Measurements from ENCODE around the gene ARHGAP25. TPM values are rescaled to one million over a fixed set of nuclear protein-coding genes. Genes with fewer than 3 reads are reported as not detected.

The ARHGAP25 gene
- total and polyA plus RNA-seq, 4 experiments from 2014 or later, result 37.1 to 163 (median 144) TPM

- Histone ChIP-seq H3K4me1 (ENCODE audit: insufficient read depth, low read length) (no peaks in the 10 kb centered on the region), H3K27me3 (ENCODE audit: insufficient read depth, low read length) (no peaks in the 10 kb centered on the region), H3K27ac (ENCODE audit: low read depth, low read length) (no peak overlapping the region), H3K4me3 (ENCODE audit: low read length in 2 of 2) (no peak overlapping the region), H3K36me3 (ENCODE audit: insufficient read depth, low read length) (no peaks in the 10 kb centered on the region), H3K9me3 (ENCODE audit: control insufficient read depth in 1 of 2, low read length in 2 of 2) (no peaks in the 10 kb centered on the region)
- CTCF ChIA-PET (ENCODE audit: partially characterized antibody), result no interaction called here
- intact Hi-C loops (cut with micrococcal nuclease), result no loop called here
- H3K27me3 Mint-ChIP-seq, result peaks cover 0 to 2% of the 10 kb centered on the region in 2 donors
- no peak overlapping the region for H3K4me3 Mint-ChIP-seq
- H3K4me1 Mint-ChIP-seq, result no peaks in the 10 kb centered on the region
- POLR2A ChIA-PET (ENCODE audit: partially characterized antibody), result no interaction called here
- H3K9me3 Mint-ChIP-seq, result no peaks in the 10 kb centered on the region
- DNase-seq, result no peak
- no peaks in the 10 kb centered on the region for H3K36me3 Mint-ChIP-seq
- H3K27ac Mint-ChIP-seq, result no peak overlapping the region
These were observed 128.3 kb downstream of the ARHGAP25 start for GRCh38 chr2:68862889-68863288.

- no peaks in the 10 kb centered on the region for H3K36me3 Mint-ChIP-seq
- Histone ChIP-seq H3K27me3 (ENCODE audit: insufficient read depth, low read length) (no peaks in the 10 kb centered on the region), H3K4me1 (ENCODE audit: insufficient read depth, low read length) (no peaks in the 10 kb centered on the region), H3K4me3 (ENCODE audit: low read length in 2 of 2) (no peak overlapping the region), H3K27ac (ENCODE audit: low read depth, low read length) (no peak overlapping the region), H3K9me3 (ENCODE audit: control insufficient read depth in 1 of 2, low read length in 2 of 2) (no peaks in the 10 kb centered on the region), H3K36me3 (ENCODE audit: insufficient read depth, low read length) (no peaks in the 10 kb centered on the region)
- no peak overlapping the region for H3K27ac Mint-ChIP-seq
- H3K9me3 Mint-ChIP-seq, result no peaks in the 10 kb centered on the region
- POLR2A ChIA-PET (ENCODE audit: partially characterized antibody), result no interaction called here
- no peaks in the 10 kb centered on the region for H3K4me1 Mint-ChIP-seq
- H3K4me3 Mint-ChIP-seq, result no peak overlapping the region
- no peak for DNase-seq
- intact Hi-C loops (cut with micrococcal nuclease), result no loop called here
- CTCF ChIA-PET (ENCODE audit: partially characterized antibody), result no interaction called here
- H3K27me3 Mint-ChIP-seq, result no peaks in the 10 kb centered on the region
These were observed 129.4 kb downstream of the ARHGAP25 start for GRCh38 chr2:68863996-68864395.

GRCh38 chr2:68865108-68865507 is 130.5 kb downstream of the ARHGAP25 start:
- H3K4me3 ChIP-seq (ENCODE audit: low read length in 2 of 2), result no peak overlapping the region
- Mint-ChIP-seq H3K4me3 (no peak overlapping the region), H3K27ac (no peak overlapping the region), H3K36me3 (no peaks in the 10 kb centered on the region), H3K9me3 (no peaks in the 10 kb centered on the region), H3K4me1 (peaks cover 0 to 4% (median under 1%) of the 10 kb centered on the region in 4 donors), H3K27me3 (no peaks in the 10 kb centered on the region)
- no peaks in the 10 kb centered on the region for H3K4me1 ChIP-seq (ENCODE audit: insufficient read depth, low read length)
- no peaks in the 10 kb centered on the region for H3K9me3 ChIP-seq (ENCODE audit: control insufficient read depth in 1 of 2, low read length in 2 of 2)
- ChIA-PET CTCF (ENCODE audit: partially characterized antibody) (no interaction called here), POLR2A (ENCODE audit: partially characterized antibody) (no interaction called here)
- no peaks in the 10 kb centered on the region for H3K27me3 ChIP-seq (ENCODE audit: insufficient read depth, low read length)
- no peak overlapping the region for H3K27ac ChIP-seq (ENCODE audit: low read depth, low read length)
- intact Hi-C loops (cut with micrococcal nuclease), result no loop called here
- no peak for DNase-seq
- no peaks in the 10 kb centered on the region for H3K36me3 ChIP-seq (ENCODE audit: insufficient read depth, low read length)

GRCh38 chr2:68870215-68870614 is 135.6 kb downstream of the ARHGAP25 start:
- H3K27me3 ChIP-seq (ENCODE audit: insufficient read depth, low read length), result no peaks in the 10 kb centered on the region
- Mint-ChIP-seq H3K36me3 (no peaks in the 10 kb centered on the region), H3K9me3 (no peaks in the 10 kb centered on the region), H3K4me1 (peaks cover 0 to 6% (median under 1%) of the 10 kb centered on the region in 4 donors), H3K27ac (peak overlapping the region in 1 of 7 donors; percentile 47), H3K4me3 (no peak overlapping the region), H3K27me3 (no peaks in the 10 kb centered on the region)
- H3K4me3 ChIP-seq (ENCODE audit: low read length in 2 of 2), result no peak overlapping the region
- H3K36me3 ChIP-seq (ENCODE audit: insufficient read depth, low read length), result no peaks in the 10 kb centered on the region
- H3K4me1 ChIP-seq (ENCODE audit: insufficient read depth, low read length), result no peaks in the 10 kb centered on the region
- intact Hi-C loops (cut with micrococcal nuclease), result no loop called here
- no peaks in the 10 kb centered on the region for H3K9me3 ChIP-seq (ENCODE audit: control insufficient read depth in 1 of 2, low read length in 2 of 2)
- CTCF ChIA-PET (ENCODE audit: partially characterized antibody), result no interaction called here
- no peak overlapping the region for H3K27ac ChIP-seq (ENCODE audit: low read depth, low read length)
- POLR2A ChIA-PET (ENCODE audit: partially characterized antibody), result no interaction called here
- DNase-seq, result no peak

- POLR2A ChIA-PET (ENCODE audit: partially characterized antibody), result no interaction called here
- H3K27ac ChIP-seq (ENCODE audit: low read depth, low read length), result no peak within 1 kb of the TSS
- peak within 1 kb of the TSS in 1 of 7 donors; percentile 47 for H3K27ac Mint-ChIP-seq
These were observed 136.7 kb downstream of the ARHGAP25 start, which contains the start of gene BMP10 for GRCh38 chr2:68871159-68871764. Gene BMP10, minus strand, starts transcription at chr2:68871397. Its CDS starts 39 bp downstream, at chr2:68871358.

More at GRCh38 chr2:68871159-68871764, 136.7 kb downstream of the ARHGAP25 start, which contains the start of gene BMP10:
- Mint-ChIP-seq H3K9me3 (no peaks in the 10 kb centered on the region), H3K27me3 (peaks cover 2% of the 10 kb centered on the region in 2 donors), H3K4me3 (no peak within 1 kb of the TSS), H3K4me1 (peaks cover 0 to 6% (median under 1%) of the 10 kb centered on the region in 4 donors), H3K36me3 (no peaks in the 10 kb centered on the region)
- CTCF ChIA-PET (ENCODE audit: partially characterized antibody), result no interaction called here
- Histone ChIP-seq H3K9me3 (ENCODE audit: control insufficient read depth in 1 of 2, low read length in 2 of 2) (no peaks in the 10 kb centered on the region), H3K36me3 (ENCODE audit: insufficient read depth, low read length) (no peaks in the 10 kb centered on the region), H3K4me1 (ENCODE audit: insufficient read depth, low read length) (no peaks in the 10 kb centered on the region), H3K4me3 (ENCODE audit: low read length in 2 of 2) (no peak within 1 kb of the TSS), H3K27me3 (ENCODE audit: insufficient read depth, low read length) (no peaks in the 10 kb centered on the region)
- intact Hi-C loops (cut with micrococcal nuclease), result no loop called here
- no peak for DNase-seq

Other genes starting within 250 kb of the ARHGAP25 start
- gene PROKR1, start 91.2 kb upstream of the ARHGAP25 start, total RNA-seq, result not detected
- under 1 TPM in 1 of 2 donors, not detected in 1; 0.07 TPM for gene PROKR1, start 91.2 kb upstream of the ARHGAP25 start, polyA plus RNA-seq
- not detected for gene BMP10, start 136.6 kb downstream of the ARHGAP25 start, total RNA-seq
- gene BMP10, start 136.6 kb downstream of the ARHGAP25 start, polyA plus RNA-seq, result not detected
- not detected for gene GKN2, start 218.1 kb downstream of the ARHGAP25 start, total RNA-seq
- gene GKN2, start 218.1 kb downstream of the ARHGAP25 start, polyA plus RNA-seq, result not detected
- gene GKN1, start 239.8 kb downstream of the ARHGAP25 start, total RNA-seq, result not detected
- not detected for gene GKN1, start 239.8 kb downstream of the ARHGAP25 start, polyA plus RNA-seq

Data from CD4-positive, alpha-beta memory T cell (primary cell).